Mesenchymal stem cell (in vitro differentiated cells and primary cell): ENCODE data around the gene LRRC56.
A peak's percentile ranks its signal among the peaks of the same experiment; 100 is the strongest.

Source experiments
- DNase-seq: peaks from one replicate; pipeline ENCODE4 v3.0.0-alpha.2; 2013
- H2AFZ ChIP-seq: one replicate; pipeline ENCODE4 v1.6.1; 2013; ENCODE audit warnings: low read depth, mild to moderate bottlenecking, control low read depth, inconsistent platforms, low read length, moderate library complexity
- H2AK5ac ChIP-seq: 2 replicates; pipeline ENCODE4 v1.6.1; 2013; ENCODE audit warnings: low read length, moderate library complexity, mild to moderate bottlenecking, inconsistent platforms; ENCODE audit not compliant: severe bottlenecking
- H2BK120ac ChIP-seq: one replicate; pipeline ENCODE4 v1.6.1; 2013; ENCODE audit warnings: low read depth, mild to moderate bottlenecking, inconsistent platforms, low read length, moderate library complexity
- H2BK12ac ChIP-seq, 2 experiments: one replicate each; pipeline ENCODE4 v1.6.1; 2013; ENCODE audit warnings: inconsistent platforms in 2 of 2, low read length in 2 of 2, mild to moderate bottlenecking in 2 of 2, moderate library complexity in 2 of 2, control low read depth in 1 of 2
- H2BK15ac ChIP-seq: one replicate; pipeline ENCODE4 v1.6.1; 2013; ENCODE audit warnings: mild to moderate bottlenecking, low read depth, inconsistent platforms; ENCODE audit not compliant: poor library complexity, severe bottlenecking
- H2BK5ac ChIP-seq: 2 replicates; pipeline ENCODE4 v1.6.1; 2013; ENCODE audit warnings: low read depth, mild to moderate bottlenecking, low read length, control low read depth, inconsistent platforms; ENCODE audit not compliant: poor library complexity, severe bottlenecking
- H3K14ac ChIP-seq, 2 experiments: one replicate each; pipeline ENCODE4 v1.6.1; 2013; ENCODE audit warnings: inconsistent platforms in 2 of 2, low read length in 2 of 2, control low read depth in 1 of 2, mild to moderate bottlenecking in 1 of 2, moderate library complexity in 1 of 2
- H3K18ac ChIP-seq, 2 experiments: one replicate each; pipeline ENCODE4 v1.6.1; 2013; ENCODE audit warnings: inconsistent platforms in 2 of 2, low read length in 2 of 2, control low read depth in 1 of 2, low read depth in 1 of 2, mild to moderate bottlenecking in 1 of 2
- H3K23ac ChIP-seq, 2 experiments: one replicate each; pipeline ENCODE4 v1.6.1; 2013; ENCODE audit warnings: inconsistent platforms in 2 of 2, low read length in 2 of 2, mild to moderate bottlenecking in 2 of 2, moderate library complexity in 2 of 2, control low read depth in 1 of 2
- H3K27ac ChIP-seq: 2 replicates; pipeline ENCODE4 v1.5.1; 2013; ENCODE audit warnings: mild to moderate bottlenecking, moderate library complexity, low read length, control low read depth, inconsistent platforms; ENCODE audit not compliant: poor library complexity, severe bottlenecking
- H3K27me3 ChIP-seq, 2 experiments: 2 replicates each; pipeline versions ENCODE4 v1.6.1 to v1.7.0; 2013; ENCODE audit warnings: low read length in 2 of 2, mild to moderate bottlenecking in 2 of 2, moderate library complexity in 2 of 2, control low read depth in 1 of 2, inconsistent platforms in 1 of 2; ENCODE audit not compliant: control insufficient read depth in 1 of 2, insufficient read depth in 1 of 2
- H3K36me3 ChIP-seq, 2 experiments: 2 replicates each; pipeline versions ENCODE4 v1.6.1 to v1.7.0; 2013; ENCODE audit warnings: low read length in 2 of 2, control low read depth in 1 of 2, inconsistent platforms in 1 of 2, low read depth in 1 of 2, mild to moderate bottlenecking in 1 of 2; ENCODE audit not compliant: insufficient read depth in 2 of 2, control insufficient read depth in 1 of 2
- H3K4ac ChIP-seq, 2 experiments: one replicate each; pipeline ENCODE4 v1.6.1; 2013; ENCODE audit warnings: inconsistent platforms in 2 of 2, low read length in 2 of 2, mild to moderate bottlenecking in 2 of 2, moderate library complexity in 2 of 2, control low read depth in 1 of 2, low read depth in 1 of 2
- H3K4me1 ChIP-seq: 2 replicates; pipeline ENCODE4 v1.6.1; 2013; ENCODE audit warnings: low read depth, low read length, control low read depth; ENCODE audit not compliant: control insufficient read depth, insufficient read depth
- H3K4me2 ChIP-seq: 2 replicates; pipeline ENCODE4 v1.6.1; 2013; ENCODE audit warnings: low read length, mild to moderate bottlenecking, inconsistent platforms; ENCODE audit not compliant: poor library complexity, severe bottlenecking
- H3K4me3 ChIP-seq, 2 experiments: 2 replicates each; pipeline versions ENCODE4 v1.5.1 to v1.7.0; 2013; ENCODE audit warnings: low read length in 2 of 2, mild to moderate bottlenecking in 2 of 2, control low read depth in 1 of 2, low read depth in 1 of 2; ENCODE audit not compliant: insufficient read depth in 1 of 2
- H3K79me1 ChIP-seq: replicated peaks from 2 replicates; pipeline ENCODE4 v1.6.1; 2013; ENCODE audit warnings: mild to moderate bottlenecking, control low read depth, low read length, inconsistent platforms; ENCODE audit not compliant: poor library complexity, severe bottlenecking
- H3K9ac ChIP-seq: 2 replicates; pipeline ENCODE4 v1.7.0; 2013; ENCODE audit warnings: mild to moderate bottlenecking, low read length, moderate library complexity
- H3K9me3 ChIP-seq: 2 replicates; pipeline ENCODE4 v1.7.0; 2013; ENCODE audit warnings: mild to moderate bottlenecking, low read length; ENCODE audit not compliant: control insufficient read depth
- H4K8ac ChIP-seq: one replicate; pipeline ENCODE4 v1.6.1; 2013; ENCODE audit warnings: inconsistent platforms, mild to moderate bottlenecking, low read length, moderate library complexity
- H4K91ac ChIP-seq: one replicate; pipeline ENCODE4 v1.6.1; 2013; ENCODE audit warnings: mild to moderate bottlenecking, low read length, inconsistent platforms
- WGBS: methylation state at CpG from one replicate; pipeline ENCODE4 v1.1.7; 2013; ENCODE audit warnings: mixed read lengths; 5-methylcytosine and 5-hydroxymethylcytosine counted together

LRRC56 gene

GRCh38 chr11:528815-529727, 8.3 kb upstream of the LRRC56 start:
- no peak overlapping the region for H3K27ac ChIP-seq
- WGBS: 85% methylated on average over 28 of the region's 29 CpGs
- H3K36me3 ChIP-seq: peaks cover 27 to 50% of the 10 kb centered on the region in 2 experiments
- H2BK5ac ChIP-seq: no peak overlapping the region
- no peak overlapping the region for H2BK120ac ChIP-seq
- no peak overlapping the region for H3K23ac ChIP-seq
- no peak overlapping the region for H3K18ac ChIP-seq
- H2BK12ac ChIP-seq: no peak overlapping the region
- no peak overlapping the region for H3K4ac ChIP-seq
- no peak overlapping the region for H3K4me2 ChIP-seq
- H3K79me1 ChIP-seq: peaks cover 10% of the 10 kb centered on the region
- H3K9ac ChIP-seq: no peak overlapping the region
- no peak for DNase-seq
- no peak overlapping the region for H2AFZ ChIP-seq
- no peak overlapping the region for H2BK15ac ChIP-seq
- no peak overlapping the region for H3K14ac ChIP-seq
- H4K91ac ChIP-seq: peak overlapping the region; percentile 9
- H3K9me3 ChIP-seq: no peaks in the 10 kb centered on the region
- H3K27me3 ChIP-seq: no peaks in the 10 kb centered on the region
- peaks cover 10% of the 10 kb centered on the region for H3K4me1 ChIP-seq
- H2AK5ac ChIP-seq: no peak overlapping the region
- no peak overlapping the region for H4K8ac ChIP-seq
- H3K4me3 ChIP-seq: no peak overlapping the region

GRCh38 chr11:529728-530411, 7.5 kb upstream of the LRRC56 start:
- H3K14ac ChIP-seq: no peak overlapping the region
- H4K91ac ChIP-seq: no peak overlapping the region
- no peak overlapping the region for H3K9ac ChIP-seq
- no peaks in the 10 kb centered on the region for H3K27me3 ChIP-seq
- no peak overlapping the region for H2BK12ac ChIP-seq
- H2AK5ac ChIP-seq: no peak overlapping the region
- H3K9me3 ChIP-seq: no peaks in the 10 kb centered on the region
- no peak overlapping the region for H3K18ac ChIP-seq
- no peak overlapping the region for H3K4ac ChIP-seq
- H2BK5ac ChIP-seq: no peak overlapping the region
- H3K4me2 ChIP-seq: no peak overlapping the region
- H3K36me3 ChIP-seq: peaks cover 27 to 50% of the 10 kb centered on the region in 2 experiments
- peaks cover 12% of the 10 kb centered on the region for H3K79me1 ChIP-seq
- 92% methylated on average over 18 of the region's 18 CpGs for WGBS
- DNase-seq: no peak
- H3K23ac ChIP-seq: no peak overlapping the region
- no peak overlapping the region for H4K8ac ChIP-seq
- H3K4me3 ChIP-seq: no peak overlapping the region
- no peak overlapping the region for H2BK15ac ChIP-seq
- H3K4me1 ChIP-seq: peaks cover 16% of the 10 kb centered on the region
- no peak overlapping the region for H3K27ac ChIP-seq
- H2BK120ac ChIP-seq: no peak overlapping the region
- H2AFZ ChIP-seq: no peak overlapping the region

GRCh38 chr11:530960-531831, 6.1 kb upstream of the LRRC56 start:
- WGBS: 92% methylated on average over 28 of the region's 28 CpGs
- Histone ChIP-seq H2BK15ac (no peak overlapping the region), H3K36me3 (peaks cover 27 to 50% of the 10 kb centered on the region in 2 experiments), H3K79me1 (peaks cover 12% of the 10 kb centered on the region), H3K14ac (no peak overlapping the region), H2BK5ac (no peak overlapping the region), H2AFZ (no peak overlapping the region), H3K9me3 (no peaks in the 10 kb centered on the region), H3K23ac (no peak overlapping the region), H3K27me3 (no peaks in the 10 kb centered on the region), H3K27ac (no peak overlapping the region), H4K91ac (no peak overlapping the region), H2BK120ac (no peak overlapping the region), H3K4me3 (no peak overlapping the region), H3K9ac (no peak overlapping the region), H3K4ac (no peak overlapping the region), H3K4me2 (no peak overlapping the region), H3K18ac (no peak overlapping the region), H3K4me1 (peaks cover 19% of the 10 kb centered on the region), H2BK12ac (no peak overlapping the region), H2AK5ac (no peak overlapping the region), H4K8ac (no peak overlapping the region)
- no peak for DNase-seq
